Breast epithelium (tissue), 4 donors: ENCODE results near the gene SELENOM. TPM values are rescaled to one million over a fixed set of nuclear protein-coding genes. Genes with fewer than 3 reads are reported as not detected.

Experiments
- DNase-seq, 2 donors: peaks; one replicate each; pipeline ENCODE4 v3.0.0-alpha.2; 2019; ENCODE audit warnings: low spot score in 2 of 2
- H3K27ac ChIP-seq, 2 donors: fragments of 200-600 bp; sonication (generic) in 1 of 2; one replicate each; pipeline ENCODE4 v1.5.1; 2016 to 2019; ENCODE audit warnings: mild to moderate bottlenecking in 1 of 2
- H3K27me3 ChIP-seq, 2 donors: fragments of 200-600 bp; sonication (generic) in 1 of 2; one replicate each; pipeline versions ENCODE4 v1.5.1 to v1.6.0; 2017 to 2019; ENCODE audit warnings: control low read depth in 1 of 2, mild to moderate bottlenecking in 1 of 2
- H3K36me3 ChIP-seq: fragments of 200-600 bp; one replicate; pipeline ENCODE4 v1.5.1; 2019
- H3K4me1 ChIP-seq, 2 donors: fragments of 200-600 bp; sonication (generic); one replicate each; pipeline ENCODE4 v1.5.1; 2016 to 2019; ENCODE audit warnings: control low read depth in 1 of 2
- H3K4me3 ChIP-seq, 3 donors: fragments of 200-600 bp; sonication (generic); 1 replicate in 2 of 3; 2 replicates in 1 of 3; pipeline ENCODE4 v1.5.1; 2016 to 2019; ENCODE audit warnings: mild to moderate bottlenecking in 3 of 3, moderate library complexity in 2 of 3
- H3K9me3 ChIP-seq, 2 donors: fragments of 200-600 bp; sonication (generic) in 1 of 2; one replicate each; pipeline ENCODE4 v1.5.1; 2016 to 2019; ENCODE audit warnings: control low read depth in 1 of 2
- CTCF ChIP-seq, 3 donors: fragments of 450-650 bp; IDR thresholded peaks; one replicate each; pipeline ENCODE4 v1.5.1; 2016 to 2017; ENCODE audit warnings: antibody characterized with exemption in 3 of 3, mild to moderate bottlenecking in 3 of 3, moderate library complexity in 3 of 3
- POLR2A ChIP-seq: fragments of 450-650 bp; IDR thresholded peaks from one replicate; pipeline ENCODE4 v1.6.1; 2016; ENCODE audit warnings: antibody characterized with exemption, mild to moderate bottlenecking, moderate library complexity
- POLR2AphosphoS5 ChIP-seq, 3 donors: sonication (generic); formaldehyde crosslinking; IDR thresholded peaks; one replicate each; pipeline ENCODE4 v1.6.1; 2017; ENCODE audit warnings: antibody characterized with exemption in 3 of 3
- intact Hi-C: fragments of 100-400 bp; cut with DNase I; formaldehyde crosslinking; loops from one replicate; pipeline ENCODE4 v1.15.1; 2023; ENCODE audit warnings: low total_unique reads
- total RNA-seq, 3 donors: library from RNA; depleted of rRNA; stranded (reverse); fragments of >200 nt; gene quantifications; one replicate each; pipeline ENCODE4 v1.1.0, GENCODE V29; 2016

The SELENOM gene
- total RNA-seq, 3 donors from 2014 or later = 297 to 485 (median 411) TPM

- intact Hi-C loops = no loop called here
- no peak overlapping the region for H3K4me3 ChIP-seq
- TF ChIP-seq POLR2A (no peak), CTCF (IDR thresholded peaks at IDR 0.05) (no peak), POLR2AphosphoS5 (IDR thresholded peaks at IDR 0.05) (no peak)
- H3K27me3 ChIP-seq = no peaks in the 10 kb centered on the region
- H3K27ac ChIP-seq = no peak overlapping the region
- no peaks in the 10 kb centered on the region for H3K4me1 ChIP-seq
- no peaks in the 10 kb centered on the region for H3K9me3 ChIP-seq
- DNase-seq = peak in 1 of 2 donors; percentile 30
- H3K36me3 ChIP-seq = no peaks in the 10 kb centered on the region
Observed at GRCh38 chr22:31150615-31151014, 43.2 kb upstream of the SELENOM start.

- Histone ChIP-seq H3K4me1 (no peaks in the 10 kb centered on the region), H3K36me3 (no peaks in the 10 kb centered on the region), H3K9me3 (peaks cover 0 to 5% of the 10 kb centered on the region in 2 donors), H3K4me3 (no peak overlapping the region), H3K27me3 (no peaks in the 10 kb centered on the region), H3K27ac (peak overlapping the region; percentile 70 to 74)
- intact Hi-C loops = no loop called here
- no peak for TF ChIP-seq POLR2AphosphoS5 (IDR thresholded peaks at IDR 0.05)
- TF ChIP-seq CTCF (IDR thresholded peaks at IDR 0.05) = peak; percentile 79 to 95 (median 93)
- peak; percentile 69 to 76 for DNase-seq
Observed at GRCh38 chr22:31148953-31149627, 41.7 kb upstream of the SELENOM start.

- H3K4me3 ChIP-seq = no peak overlapping the region
- no peaks in the 10 kb centered on the region for H3K27me3 ChIP-seq
- no peaks in the 10 kb centered on the region for H3K4me1 ChIP-seq
- no peak for TF ChIP-seq POLR2AphosphoS5 (IDR thresholded peaks at IDR 0.05)
- no peak for TF ChIP-seq CTCF (IDR thresholded peaks at IDR 0.05)
- TF ChIP-seq POLR2A = no peak
- intact Hi-C loops = no loop called here
- peak in 1 of 2 donors; percentile 55 for DNase-seq
- H3K27ac ChIP-seq = peak overlapping the region; percentile 70 to 74
- H3K36me3 ChIP-seq = no peaks in the 10 kb centered on the region
- peaks cover 0 to 5% of the 10 kb centered on the region in 2 donors for H3K9me3 ChIP-seq
Observed at GRCh38 chr22:31148488-31148887, 41.1 kb upstream of the SELENOM start.

- peaks cover 0 to 5% of the 10 kb centered on the region in 2 donors for H3K9me3 ChIP-seq
- no peaks in the 10 kb centered on the region for H3K27me3 ChIP-seq
- H3K4me3 ChIP-seq = no peak overlapping the region
- no peak overlapping the region for H3K27ac ChIP-seq
- no peaks in the 10 kb centered on the region for H3K36me3 ChIP-seq
- peaks cover 0 to 4% of the 10 kb centered on the region in 2 donors for H3K4me1 ChIP-seq
- DNase-seq = peak in 1 of 2 donors; percentile 5
- no peak for TF ChIP-seq POLR2A
- no peak for TF ChIP-seq CTCF (IDR thresholded peaks at IDR 0.05)
- no peak for TF ChIP-seq POLR2AphosphoS5 (IDR thresholded peaks at IDR 0.05)
- intact Hi-C loops = no loop called here
Observed at GRCh38 chr22:31144223-31144622, 36.9 kb upstream of the SELENOM start.

GRCh38 chr22:31143537-31143936, 36.2 kb upstream of the SELENOM start:
- H3K9me3 ChIP-seq = peaks cover 0 to 5% of the 10 kb centered on the region in 2 donors
- H3K36me3 ChIP-seq = no peaks in the 10 kb centered on the region
- H3K4me1 ChIP-seq = peaks cover 0 to 4% of the 10 kb centered on the region in 2 donors
- H3K4me3 ChIP-seq = no peak overlapping the region
- no peaks in the 10 kb centered on the region for H3K27me3 ChIP-seq
- no peak for TF ChIP-seq POLR2A
- TF ChIP-seq CTCF (IDR thresholded peaks at IDR 0.05) = no peak
- TF ChIP-seq POLR2AphosphoS5 (IDR thresholded peaks at IDR 0.05) = no peak
- peak overlapping the region; percentile 26 to 48 for H3K27ac ChIP-seq
- peak in 1 of 2 donors; percentile 61 for DNase-seq
- intact Hi-C loops = no loop called here
